PC-9 (cell line): ENCODE results near the gene GJC2.

Source experiments
- EZH2 ChIP-seq: fragments of 200-600 bp; sonication (generic); IDR thresholded peaks from 2 replicates; pipeline ENCODE4 v1.8.0; 2017; ENCODE audit warnings: antibody characterized with exemption, low read depth
- TF ChIP-seq, protein P1 (sequence below): fragments of 200-600 bp; sonication (generic); conservative IDR thresholded peaks from 2 replicates; pipeline ENCODE4 v1.6.1; 2017; ENCODE audit warnings: mixed run types, antibody characterized with exemption, mild to moderate bottlenecking, moderate library complexity

DNA sequence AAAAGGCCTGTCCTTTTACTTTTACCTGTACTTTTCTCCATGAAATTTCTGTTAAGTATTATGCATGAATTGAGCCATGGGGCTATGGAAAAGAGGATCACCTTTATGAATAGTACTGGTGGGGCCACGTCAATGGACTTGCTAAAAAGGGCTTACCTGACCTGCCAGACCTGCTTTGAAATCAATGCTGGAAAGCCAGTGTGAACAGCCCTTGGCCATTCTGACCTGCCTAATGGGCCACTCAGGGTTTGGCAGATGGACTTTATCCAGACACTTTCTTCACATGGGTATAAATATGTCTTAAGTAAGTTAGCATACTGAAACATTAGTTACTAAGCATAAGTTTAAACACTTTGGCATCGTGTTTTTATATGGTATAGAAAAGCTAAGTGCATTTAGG lies 18.0 kb upstream of the GJC2 start:
- TF ChIP-seq, protein P1, sequence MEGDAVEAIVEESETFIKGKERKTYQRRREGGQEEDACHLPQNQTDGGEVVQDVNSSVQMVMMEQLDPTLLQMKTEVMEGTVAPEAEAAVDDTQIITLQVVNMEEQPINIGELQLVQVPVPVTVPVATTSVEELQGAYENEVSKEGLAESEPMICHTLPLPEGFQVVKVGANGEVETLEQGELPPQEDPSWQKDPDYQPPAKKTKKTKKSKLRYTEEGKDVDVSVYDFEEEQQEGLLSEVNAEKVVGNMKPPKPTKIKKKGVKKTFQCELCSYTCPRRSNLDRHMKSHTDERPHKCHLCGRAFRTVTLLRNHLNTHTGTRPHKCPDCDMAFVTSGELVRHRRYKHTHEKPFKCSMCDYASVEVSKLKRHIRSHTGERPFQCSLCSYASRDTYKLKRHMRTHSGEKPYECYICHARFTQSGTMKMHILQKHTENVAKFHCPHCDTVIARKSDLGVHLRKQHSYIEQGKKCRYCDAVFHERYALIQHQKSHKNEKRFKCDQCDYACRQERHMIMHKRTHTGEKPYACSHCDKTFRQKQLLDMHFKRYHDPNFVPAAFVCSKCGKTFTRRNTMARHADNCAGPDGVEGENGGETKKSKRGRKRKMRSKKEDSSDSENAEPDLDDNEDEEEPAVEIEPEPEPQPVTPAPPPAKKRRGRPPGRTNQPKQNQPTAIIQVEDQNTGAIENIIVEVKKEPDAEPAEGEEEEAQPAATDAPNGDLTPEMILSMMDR: no peak
- no peak for TF ChIP-seq EZH2
